Uterus (tissue), 2 donors: Measurements from ENCODE around the gene PDGFD.

ENCODE experiments used
- CTCF ChIP-seq, 4 experiments: fragments of 200-600 bp in 2 of 4; fragments of 450-650 bp in 2 of 4; sonication (generic) in 2 of 4; IDR thresholded peaks; one replicate each; pipeline ENCODE4 v1.5.1; 2016 to 2019; ENCODE audit warnings: antibody characterized with exemption in 4 of 4, mild to moderate bottlenecking in 2 of 4, moderate library complexity in 1 of 4
- POLR2A ChIP-seq, 2 donors: fragments of 450-650 bp; IDR thresholded peaks; one replicate each; pipeline ENCODE4 v1.6.1; 2016; ENCODE audit warnings: antibody characterized with exemption in 2 of 2, mild to moderate bottlenecking in 1 of 2, moderate library complexity in 1 of 2

GRCh38 chr11:104090767-104091166 lies 73.2 kb downstream of the PDGFD start:
- TF ChIP-seq POLR2A (IDR thresholded peaks at IDR 0.05) (no peak), CTCF (IDR thresholded peaks at IDR 0.05) (no peak)
